ENCODE data around the gene TMEM31.

TMEM31 gene

DNA sequence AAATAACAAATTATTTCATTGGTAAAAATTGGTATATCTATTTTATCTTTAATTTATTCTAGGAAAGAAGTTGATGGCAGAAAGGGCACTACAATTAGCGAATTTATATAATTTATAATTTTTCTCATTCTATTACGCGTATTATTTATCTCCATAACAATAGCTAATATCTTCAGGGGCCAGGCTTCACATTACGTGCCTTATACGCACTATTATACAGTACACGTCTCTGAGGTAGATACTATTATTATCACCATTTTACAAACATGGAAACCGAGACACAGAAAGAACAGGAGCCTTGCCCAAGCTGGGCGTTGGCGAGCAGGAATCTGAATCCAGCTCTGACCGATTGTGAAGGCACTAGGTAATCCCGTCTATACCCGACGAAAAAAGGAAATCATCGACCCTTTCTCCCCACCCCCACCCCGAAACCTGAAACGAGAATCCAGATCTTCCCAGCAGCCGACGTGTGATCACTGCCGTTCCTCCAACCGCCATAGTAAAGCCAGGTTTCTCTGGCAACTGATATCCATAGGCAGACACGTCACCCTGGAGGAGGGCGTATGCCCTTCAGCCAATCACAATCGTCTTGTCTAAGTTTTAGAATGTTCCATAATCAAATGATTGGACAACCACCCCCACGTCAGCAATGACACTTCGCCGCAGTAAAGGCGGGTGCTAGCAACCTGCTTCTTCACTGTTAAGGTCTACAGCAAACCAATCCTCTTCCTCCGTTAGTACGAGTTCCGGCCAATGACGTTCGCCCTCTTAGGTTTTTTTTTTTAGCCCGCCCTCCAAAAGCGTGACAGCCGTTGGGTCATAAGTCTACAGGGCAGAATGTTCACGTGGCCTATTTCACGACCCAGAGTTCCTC lies 24.3 kb upstream of the TMEM31 start, which contains the start of gene MORF4L2:
TSS of gene MORF4L2 (minus strand) at position 501 of the 874 bp plus-strand sequence. CDS start 9,672 bp downstream, outside the sequence.
- Histone ChIP-seq H3K27ac (ENCODE audit: poor library complexity, severe bottlenecking) (peak within 1 kb of the TSS; percentile 87), H3K4me1 (ENCODE audit: insufficient read depth, poor library complexity, severe bottlenecking) (no peaks in the 10 kb centered on the region), H3K36me3 (ENCODE audit: low read depth) (peaks cover 47% of the 10 kb centered on the region), H3K4me3 (ENCODE audit: severe bottlenecking) (peak within 1 kb of the TSS; percentile 82), H3K9me3 (ENCODE audit: severe bottlenecking) (no peaks in the 10 kb centered on the region), H3K27me3 (ENCODE audit: insufficient read depth, poor library complexity, severe bottlenecking) (no peaks in the 10 kb centered on the region)
- DNase-seq (ENCODE audit: low spot score) (peak; percentile 88), ATAC-seq (ENCODE audit: low read depth) (peak; percentile 89)
- TF ChIP-seq, protein P1, sequence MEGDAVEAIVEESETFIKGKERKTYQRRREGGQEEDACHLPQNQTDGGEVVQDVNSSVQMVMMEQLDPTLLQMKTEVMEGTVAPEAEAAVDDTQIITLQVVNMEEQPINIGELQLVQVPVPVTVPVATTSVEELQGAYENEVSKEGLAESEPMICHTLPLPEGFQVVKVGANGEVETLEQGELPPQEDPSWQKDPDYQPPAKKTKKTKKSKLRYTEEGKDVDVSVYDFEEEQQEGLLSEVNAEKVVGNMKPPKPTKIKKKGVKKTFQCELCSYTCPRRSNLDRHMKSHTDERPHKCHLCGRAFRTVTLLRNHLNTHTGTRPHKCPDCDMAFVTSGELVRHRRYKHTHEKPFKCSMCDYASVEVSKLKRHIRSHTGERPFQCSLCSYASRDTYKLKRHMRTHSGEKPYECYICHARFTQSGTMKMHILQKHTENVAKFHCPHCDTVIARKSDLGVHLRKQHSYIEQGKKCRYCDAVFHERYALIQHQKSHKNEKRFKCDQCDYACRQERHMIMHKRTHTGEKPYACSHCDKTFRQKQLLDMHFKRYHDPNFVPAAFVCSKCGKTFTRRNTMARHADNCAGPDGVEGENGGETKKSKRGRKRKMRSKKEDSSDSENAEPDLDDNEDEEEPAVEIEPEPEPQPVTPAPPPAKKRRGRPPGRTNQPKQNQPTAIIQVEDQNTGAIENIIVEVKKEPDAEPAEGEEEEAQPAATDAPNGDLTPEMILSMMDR (IDR thresholded peaks at IDR 0.05; ENCODE audit: poor library complexity, severe bottlenecking), result no peak

DNA sequence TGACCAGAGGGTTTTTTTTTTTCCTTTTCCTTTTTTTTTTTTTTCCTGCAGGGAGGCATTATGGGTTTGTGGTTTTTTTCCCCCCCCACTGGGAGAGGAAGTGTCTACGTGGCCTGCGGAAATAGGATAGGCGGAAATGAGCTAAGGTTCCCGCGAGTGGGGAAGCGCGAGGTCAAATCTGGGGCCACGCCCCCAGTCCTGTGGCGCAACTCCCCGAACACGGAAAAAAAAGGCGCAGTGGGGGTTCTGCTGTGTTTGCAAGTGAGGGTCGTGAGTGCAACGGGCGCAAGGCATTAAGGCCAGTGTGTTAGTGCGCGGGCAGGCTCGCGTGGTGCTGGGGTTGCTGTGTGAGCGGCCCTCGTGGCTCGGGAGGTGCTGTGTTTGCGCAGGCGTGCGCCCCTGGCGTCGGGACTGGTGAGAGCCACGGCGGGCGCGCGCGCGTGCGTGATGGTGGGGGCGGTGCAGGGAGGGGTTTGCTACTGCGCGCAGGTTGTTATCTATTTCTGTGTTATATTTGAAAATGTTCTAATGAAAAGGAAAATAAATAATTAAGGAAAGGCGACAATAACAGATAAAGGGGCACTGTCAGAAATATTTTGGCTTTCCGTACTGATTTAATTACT lies 23.5 kb upstream of the TMEM31 start:
- DNase-seq (ENCODE audit: low spot score) (peak; percentile 84), ATAC-seq (ENCODE audit: low read depth) (peak; percentile 64)
- no peaks in the 10 kb centered on the region for H3K27me3 ChIP-seq (ENCODE audit: insufficient read depth, poor library complexity, severe bottlenecking)
- peak overlapping the region; percentile 87 for H3K27ac ChIP-seq (ENCODE audit: poor library complexity, severe bottlenecking)
- no peaks in the 10 kb centered on the region for H3K4me1 ChIP-seq (ENCODE audit: insufficient read depth, poor library complexity, severe bottlenecking)
- H3K9me3 ChIP-seq (ENCODE audit: severe bottlenecking), result no peaks in the 10 kb centered on the region
- peak overlapping the region; percentile 82 for H3K4me3 ChIP-seq (ENCODE audit: severe bottlenecking)
- TF ChIP-seq, protein P1 (IDR thresholded peaks at IDR 0.05; ENCODE audit: poor library complexity, severe bottlenecking), result no peak
- H3K36me3 ChIP-seq (ENCODE audit: low read depth), result peaks cover 40% of the 10 kb centered on the region

DNA sequence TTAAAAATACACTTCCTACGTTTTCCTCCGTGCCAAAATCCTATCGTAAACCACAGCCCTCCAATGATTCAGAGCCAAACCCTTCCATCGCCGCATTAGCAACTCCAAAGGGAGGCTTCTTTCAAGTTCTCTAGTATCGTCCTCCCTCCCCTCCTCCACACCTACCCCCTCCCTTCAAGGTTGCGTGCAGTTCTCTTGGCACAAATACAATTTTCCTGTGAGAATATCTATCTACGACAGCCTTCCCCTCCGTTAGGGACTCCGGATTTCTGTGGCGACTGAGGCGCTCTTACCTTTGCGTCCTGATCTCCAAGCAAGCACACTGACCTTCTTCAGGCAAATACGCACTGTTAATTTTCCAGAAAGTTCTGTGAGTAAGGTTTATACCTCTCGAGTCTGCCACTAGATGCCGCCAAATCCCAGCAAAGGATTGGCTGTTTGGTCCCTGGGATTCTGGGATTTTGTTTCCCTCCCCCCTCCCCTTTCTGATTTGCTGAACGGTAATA lies 23.0 kb upstream of the TMEM31 start:
- TF ChIP-seq, protein P1 (IDR thresholded peaks at IDR 0.05; ENCODE audit: poor library complexity, severe bottlenecking), result peak; percentile 64
- DNase-seq (ENCODE audit: low spot score) (peak; percentile 52), ATAC-seq (ENCODE audit: low read depth) (peak; percentile 37)
- no peaks in the 10 kb centered on the region for H3K4me1 ChIP-seq (ENCODE audit: insufficient read depth, poor library complexity, severe bottlenecking)
- no peaks in the 10 kb centered on the region for H3K27me3 ChIP-seq (ENCODE audit: insufficient read depth, poor library complexity, severe bottlenecking)
- peaks cover 34% of the 10 kb centered on the region for H3K36me3 ChIP-seq (ENCODE audit: low read depth)
- H3K27ac ChIP-seq (ENCODE audit: poor library complexity, severe bottlenecking), result peak overlapping the region; percentile 87
- no peaks in the 10 kb centered on the region for H3K9me3 ChIP-seq (ENCODE audit: severe bottlenecking)
- peak overlapping the region; percentile 82 for H3K4me3 ChIP-seq (ENCODE audit: severe bottlenecking)

DNA sequence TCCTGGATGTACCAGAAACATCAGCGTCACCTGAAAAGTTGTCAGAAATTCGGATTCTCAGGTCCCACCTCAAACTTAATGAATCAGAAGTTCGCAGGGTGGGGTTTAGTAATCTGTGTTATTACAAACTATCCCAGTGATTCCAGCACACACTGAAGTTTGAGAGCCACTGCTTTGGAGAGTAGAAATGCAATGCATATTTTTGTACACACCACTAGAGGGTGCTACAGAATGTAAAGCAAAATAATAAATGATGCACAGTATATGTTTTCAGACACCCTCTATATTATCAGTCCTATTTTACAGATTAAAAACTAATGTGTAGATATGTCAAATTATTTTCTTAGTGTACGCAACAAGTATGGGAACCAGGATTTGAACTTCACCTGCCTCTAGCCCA lies 21.8 kb upstream of the TMEM31 start:
- Histone ChIP-seq H3K4me3 (ENCODE audit: severe bottlenecking) (no peak overlapping the region), H3K27ac (ENCODE audit: poor library complexity, severe bottlenecking) (no peak overlapping the region), H3K27me3 (ENCODE audit: insufficient read depth, poor library complexity, severe bottlenecking) (no peaks in the 10 kb centered on the region), H3K36me3 (ENCODE audit: low read depth) (peaks cover 22% of the 10 kb centered on the region), H3K9me3 (ENCODE audit: severe bottlenecking) (no peaks in the 10 kb centered on the region), H3K4me1 (ENCODE audit: insufficient read depth, poor library complexity, severe bottlenecking) (no peaks in the 10 kb centered on the region)
- no peak for ATAC-seq (ENCODE audit: low read depth)
- no peak for DNase-seq (ENCODE audit: low spot score)
- TF ChIP-seq, protein P1 (IDR thresholded peaks at IDR 0.05; ENCODE audit: poor library complexity, severe bottlenecking), result peak; percentile 57
